Measurements from ENCODE around the gene CFAP299. TPM values are rescaled to one million over a fixed set of nuclear protein-coding genes. Genes with fewer than 3 reads are reported as not detected.

The CFAP299 gene
- total RNA-seq, 2 donors from 2014 or later: 0.17 TPM; not detected in 1

DNA sequence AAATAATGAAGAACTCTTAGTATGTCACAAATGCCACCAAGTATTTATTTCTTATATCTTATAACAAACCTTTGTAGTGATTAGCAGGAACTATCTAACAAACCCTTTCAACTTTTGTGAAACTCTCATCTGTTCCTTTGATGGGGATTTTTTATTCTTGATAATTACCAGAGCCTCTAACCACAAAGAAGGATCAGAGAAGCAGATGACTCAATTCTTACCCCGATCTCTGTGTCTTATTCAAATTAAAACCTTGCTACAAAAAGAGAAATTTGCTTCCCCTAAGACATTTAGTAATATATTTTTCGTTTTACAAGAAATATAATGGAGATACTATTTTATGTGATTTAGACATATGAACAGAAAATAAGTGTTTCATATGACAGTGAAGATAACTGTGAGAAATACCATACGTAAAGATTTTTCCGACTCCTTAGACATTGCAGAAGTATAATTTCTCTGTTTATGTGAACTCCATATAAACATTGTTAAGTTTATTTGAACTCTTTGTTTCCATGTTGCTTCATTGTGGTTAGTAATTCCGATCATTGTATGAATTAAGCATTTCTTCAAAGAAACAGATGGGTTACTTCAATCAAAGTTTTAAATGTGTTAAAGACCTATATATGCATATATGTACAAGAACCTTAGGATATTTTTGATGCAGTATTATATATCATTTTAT, 205.4 kb downstream of the CFAP299 start:
- intact Hi-C loops (cut with DNase I): no loop called here
- no peaks in the 10 kb centered on the region for H3K36me3 ChIP-seq
- no peaks in the 10 kb centered on the region for H3K4me1 ChIP-seq (replicated peaks)
- H3K27ac ChIP-seq: no peak overlapping the region
- H3K9me3 ChIP-seq: no peaks in the 10 kb centered on the region
- 59% methylated on average over 5 of the region's 5 CpGs for WGBS
- H3K4me3 ChIP-seq: no peak overlapping the region
- DNase-seq (ENCODE audit: low spot score): no peak
- H3K27me3 ChIP-seq (replicated peaks; ENCODE audit: insufficient read depth): no peaks in the 10 kb centered on the region
- TF ChIP-seq, protein P1, sequence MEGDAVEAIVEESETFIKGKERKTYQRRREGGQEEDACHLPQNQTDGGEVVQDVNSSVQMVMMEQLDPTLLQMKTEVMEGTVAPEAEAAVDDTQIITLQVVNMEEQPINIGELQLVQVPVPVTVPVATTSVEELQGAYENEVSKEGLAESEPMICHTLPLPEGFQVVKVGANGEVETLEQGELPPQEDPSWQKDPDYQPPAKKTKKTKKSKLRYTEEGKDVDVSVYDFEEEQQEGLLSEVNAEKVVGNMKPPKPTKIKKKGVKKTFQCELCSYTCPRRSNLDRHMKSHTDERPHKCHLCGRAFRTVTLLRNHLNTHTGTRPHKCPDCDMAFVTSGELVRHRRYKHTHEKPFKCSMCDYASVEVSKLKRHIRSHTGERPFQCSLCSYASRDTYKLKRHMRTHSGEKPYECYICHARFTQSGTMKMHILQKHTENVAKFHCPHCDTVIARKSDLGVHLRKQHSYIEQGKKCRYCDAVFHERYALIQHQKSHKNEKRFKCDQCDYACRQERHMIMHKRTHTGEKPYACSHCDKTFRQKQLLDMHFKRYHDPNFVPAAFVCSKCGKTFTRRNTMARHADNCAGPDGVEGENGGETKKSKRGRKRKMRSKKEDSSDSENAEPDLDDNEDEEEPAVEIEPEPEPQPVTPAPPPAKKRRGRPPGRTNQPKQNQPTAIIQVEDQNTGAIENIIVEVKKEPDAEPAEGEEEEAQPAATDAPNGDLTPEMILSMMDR (IDR thresholded peaks at IDR 0.05): no peak
- no peak for TF ChIP-seq POLR2A (IDR thresholded peaks at IDR 0.05)
- TF ChIP-seq POLR2AphosphoS5 (IDR thresholded peaks at IDR 0.05): no peak

DNA sequence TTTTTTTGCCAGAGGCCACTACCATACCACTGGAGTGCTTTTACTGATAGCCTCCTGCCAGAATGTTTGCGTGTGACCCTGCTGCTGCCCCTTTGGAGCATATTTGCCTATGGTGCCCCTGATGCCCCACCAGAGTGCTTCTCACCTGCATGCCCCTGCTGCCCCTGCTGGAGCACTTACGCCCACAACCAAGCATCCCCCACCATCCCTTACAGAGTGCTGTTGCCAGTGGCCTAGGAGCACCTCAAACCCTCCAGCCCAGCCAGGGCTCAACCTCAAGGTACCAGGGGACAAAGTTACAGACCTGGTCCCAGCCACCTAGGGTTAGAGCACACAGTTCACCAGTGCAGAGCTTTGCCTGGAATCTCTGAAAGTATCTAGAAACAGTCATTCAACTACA, 207.2 kb downstream of the CFAP299 start:
- H3K4me1 ChIP-seq (replicated peaks): no peaks in the 10 kb centered on the region
- DNase-seq (ENCODE audit: low spot score): no peak
- intact Hi-C loops (cut with DNase I): no loop called here
- no peak overlapping the region for H3K4me3 ChIP-seq
- H3K9me3 ChIP-seq: no peaks in the 10 kb centered on the region
- no peaks in the 10 kb centered on the region for H3K36me3 ChIP-seq
- no peaks in the 10 kb centered on the region for H3K27me3 ChIP-seq (replicated peaks; ENCODE audit: insufficient read depth)
- no peak overlapping the region for H3K27ac ChIP-seq
- WGBS: 92% methylated on average over 2 of the region's 2 CpGs
- TF ChIP-seq POLR2AphosphoS5 (IDR thresholded peaks at IDR 0.05): no peak
- TF ChIP-seq POLR2A (IDR thresholded peaks at IDR 0.05): no peak
- TF ChIP-seq, protein P1 (IDR thresholded peaks at IDR 0.05): no peak

DNA sequence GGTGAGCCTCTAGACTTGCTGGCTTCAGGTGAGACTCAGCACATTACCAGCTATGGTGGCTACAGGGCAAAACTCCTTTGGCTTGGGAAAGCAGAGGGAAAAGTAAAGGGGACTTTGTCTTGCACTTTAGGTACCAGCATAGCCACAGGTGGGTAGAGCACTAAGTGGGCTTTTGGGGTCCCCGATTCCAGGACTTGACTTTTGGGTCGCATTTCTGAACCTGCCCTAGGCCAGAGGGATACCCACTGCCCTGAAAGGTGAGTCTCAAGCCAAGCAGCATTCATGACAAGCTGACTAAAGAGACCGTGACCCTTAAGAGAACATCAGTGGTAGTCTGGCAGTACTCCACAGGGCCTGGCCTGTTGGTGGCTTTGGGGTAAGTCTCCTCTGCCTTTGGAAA, 224.8 kb downstream of the CFAP299 start:
- no peaks in the 10 kb centered on the region for H3K36me3 ChIP-seq
- TF ChIP-seq, protein P1 (IDR thresholded peaks at IDR 0.05): no peak
- TF ChIP-seq POLR2AphosphoS5 (IDR thresholded peaks at IDR 0.05): no peak
- no peak for TF ChIP-seq POLR2A (IDR thresholded peaks at IDR 0.05)
- no peaks in the 10 kb centered on the region for H3K9me3 ChIP-seq
- H3K4me1 ChIP-seq (replicated peaks): no peaks in the 10 kb centered on the region
- no peak overlapping the region for H3K27ac ChIP-seq
- intact Hi-C loops (cut with DNase I): no loop called here
- WGBS: 84% methylated on average over 3 of the region's 3 CpGs
- no peak for DNase-seq (ENCODE audit: low spot score)
- H3K4me3 ChIP-seq: no peak overlapping the region
- no peaks in the 10 kb centered on the region for H3K27me3 ChIP-seq (replicated peaks; ENCODE audit: insufficient read depth)

DNA sequence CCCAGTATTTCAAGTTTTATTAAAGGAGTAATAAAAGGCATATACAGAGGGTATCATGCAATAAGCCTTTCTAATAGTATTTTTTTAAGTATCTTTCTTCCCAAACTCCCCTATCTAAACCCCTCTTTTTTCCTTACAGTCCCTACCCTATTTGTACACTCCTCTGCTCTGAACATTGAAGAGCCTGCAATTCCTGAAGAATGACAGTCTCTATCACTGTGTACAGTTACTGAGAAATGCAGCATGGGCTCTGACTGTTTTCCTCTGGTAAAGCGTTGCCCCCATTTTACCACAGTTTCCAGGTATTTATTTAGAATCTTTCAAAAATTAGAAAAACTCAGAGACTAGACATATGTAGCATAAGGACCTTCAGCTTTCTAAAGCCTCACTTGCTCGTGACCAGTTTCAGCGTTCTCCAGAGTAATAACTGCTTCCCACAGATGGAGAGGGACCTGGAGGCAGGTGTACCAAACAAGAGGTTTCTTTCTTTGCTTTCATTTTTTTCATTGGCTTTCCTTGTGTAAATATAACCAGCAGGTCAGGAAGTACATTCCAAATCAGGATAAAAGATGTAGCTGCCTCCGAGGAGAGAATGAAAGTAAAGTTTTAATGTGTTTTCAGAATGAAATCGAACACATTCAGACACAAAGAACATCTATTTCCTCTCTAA, 230.8 kb downstream of the CFAP299 start:
- Histone ChIP-seq H3K36me3 (no peaks in the 10 kb centered on the region), H3K27ac (no peak overlapping the region), H3K4me3 (no peak overlapping the region), H3K4me1 (replicated peaks) (no peaks in the 10 kb centered on the region), H3K9me3 (no peaks in the 10 kb centered on the region), H3K27me3 (replicated peaks; ENCODE audit: insufficient read depth) (no peaks in the 10 kb centered on the region)
- 40% methylated on average over 5 of the region's 5 CpGs for WGBS
- DNase-seq (ENCODE audit: low spot score): no peak
- intact Hi-C loops (cut with DNase I): no loop called here
- TF ChIP-seq POLR2AphosphoS5 (IDR thresholded peaks at IDR 0.05): no peak
- TF ChIP-seq, protein P1 (IDR thresholded peaks at IDR 0.05): no peak

DNA sequence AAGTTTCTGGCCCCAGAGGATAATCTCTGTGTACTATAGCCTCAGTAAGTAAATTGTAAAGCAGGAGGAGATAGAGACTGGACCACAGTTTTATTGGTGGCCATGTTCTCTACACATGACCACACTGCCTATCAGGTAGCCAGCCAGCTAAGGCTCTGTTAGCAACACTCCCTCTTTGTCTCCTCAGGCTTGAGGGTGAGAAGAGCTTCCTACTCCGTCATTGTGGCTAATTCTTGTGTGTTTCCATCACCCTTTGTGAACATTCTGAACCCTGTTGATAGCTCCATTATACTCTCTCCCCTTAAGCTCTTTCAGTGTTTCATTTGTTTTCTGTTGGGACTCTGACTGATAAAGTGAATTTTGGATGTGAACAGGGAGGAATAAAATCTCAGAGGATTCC, 233.4 kb downstream of the CFAP299 start:
- TF ChIP-seq, protein P1 (IDR thresholded peaks at IDR 0.05): no peak
- no peak for TF ChIP-seq POLR2A (IDR thresholded peaks at IDR 0.05)
- no peak for TF ChIP-seq POLR2AphosphoS5 (IDR thresholded peaks at IDR 0.05)
- no peak for DNase-seq (ENCODE audit: low spot score)
- Histone ChIP-seq H3K9me3 (no peaks in the 10 kb centered on the region), H3K4me1 (replicated peaks) (no peaks in the 10 kb centered on the region), H3K27me3 (replicated peaks; ENCODE audit: insufficient read depth) (no peaks in the 10 kb centered on the region), H3K27ac (no peak overlapping the region), H3K4me3 (no peak overlapping the region), H3K36me3 (no peaks in the 10 kb centered on the region)
- WGBS: 86% methylated on average over 1 of the region's 1 CpG
- intact Hi-C loops (cut with DNase I): no loop called here
